GM19324 (cell line): ENCODE results near the gene FRMD4B.

ENCODE experiments used
- ATAC-seq: cut with Tn5 transposase; IDR thresholded peaks from one replicate; pipeline ENCODE4 v1.9.1; 2021; ENCODE audit warnings: mild to moderate bottlenecking, moderate library complexity; ENCODE audit not compliant: unreplicated experiment, low FRiP score

The FRMD4B gene

DNA sequence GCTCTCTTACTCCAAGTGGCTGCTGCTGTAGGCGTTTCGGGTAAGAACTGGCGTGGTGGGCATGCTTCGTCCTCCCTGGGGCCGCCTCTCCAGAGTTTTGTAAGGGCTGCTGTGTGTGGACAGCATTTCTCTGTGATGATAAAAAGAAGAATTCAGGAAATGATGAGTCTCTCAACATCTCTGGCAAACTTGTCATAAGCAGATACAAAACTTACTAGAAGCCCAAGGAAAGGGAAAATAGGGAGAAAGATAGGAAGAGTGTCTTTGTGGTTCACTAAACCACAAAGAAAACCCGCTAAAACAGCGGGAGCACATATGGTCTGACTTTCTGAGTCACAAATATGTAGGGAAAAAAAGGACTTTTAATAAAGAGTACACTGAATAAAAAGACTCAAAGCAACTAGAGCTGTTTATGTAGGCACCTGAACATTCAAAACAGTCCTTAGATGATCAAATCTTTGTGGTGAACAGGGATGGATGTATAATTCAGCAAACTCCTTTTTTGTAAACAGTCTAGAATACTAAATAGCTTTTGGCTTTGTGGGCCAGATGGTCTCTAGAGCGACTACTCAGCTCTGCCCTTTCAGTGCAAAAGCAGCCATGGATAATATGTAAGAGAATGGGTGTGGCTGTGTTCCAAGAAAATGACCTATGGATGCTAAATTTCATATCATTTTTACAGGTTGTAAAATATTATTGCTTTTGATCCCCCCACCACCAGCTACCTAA is 203.1 kb downstream of the FRMD4B start:
- no peak for ATAC-seq

DNA sequence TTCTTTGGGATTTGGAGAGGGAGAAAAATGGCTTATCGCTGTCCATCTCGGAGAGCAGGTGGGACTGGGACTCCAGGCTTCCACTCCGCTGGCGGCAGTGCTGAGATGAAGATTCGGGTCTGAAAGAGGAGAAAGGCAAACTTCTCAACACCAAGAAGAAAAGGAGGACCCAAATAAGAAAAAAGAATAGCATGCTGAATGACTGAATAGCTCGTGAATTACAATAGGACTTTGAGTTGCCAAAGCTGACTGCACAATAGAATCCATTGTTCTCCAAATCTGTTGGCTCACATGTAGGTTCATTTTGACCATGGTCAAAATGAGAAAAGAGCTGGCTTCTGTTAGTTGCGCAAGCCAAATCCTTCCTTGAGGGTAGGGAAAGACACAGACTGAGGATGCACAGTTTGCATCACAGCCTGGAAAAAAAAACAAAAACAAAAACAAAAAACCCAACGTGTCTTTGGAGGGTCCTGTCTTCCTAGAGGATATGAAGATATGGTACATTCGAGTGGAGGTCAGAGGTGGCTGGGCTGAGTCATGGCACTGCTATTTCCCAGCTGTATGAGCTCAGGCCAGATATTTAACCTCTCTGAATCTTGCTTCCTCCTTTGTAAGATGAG is 204.2 kb downstream of the FRMD4B start:
- ATAC-seq, result no peak

DNA sequence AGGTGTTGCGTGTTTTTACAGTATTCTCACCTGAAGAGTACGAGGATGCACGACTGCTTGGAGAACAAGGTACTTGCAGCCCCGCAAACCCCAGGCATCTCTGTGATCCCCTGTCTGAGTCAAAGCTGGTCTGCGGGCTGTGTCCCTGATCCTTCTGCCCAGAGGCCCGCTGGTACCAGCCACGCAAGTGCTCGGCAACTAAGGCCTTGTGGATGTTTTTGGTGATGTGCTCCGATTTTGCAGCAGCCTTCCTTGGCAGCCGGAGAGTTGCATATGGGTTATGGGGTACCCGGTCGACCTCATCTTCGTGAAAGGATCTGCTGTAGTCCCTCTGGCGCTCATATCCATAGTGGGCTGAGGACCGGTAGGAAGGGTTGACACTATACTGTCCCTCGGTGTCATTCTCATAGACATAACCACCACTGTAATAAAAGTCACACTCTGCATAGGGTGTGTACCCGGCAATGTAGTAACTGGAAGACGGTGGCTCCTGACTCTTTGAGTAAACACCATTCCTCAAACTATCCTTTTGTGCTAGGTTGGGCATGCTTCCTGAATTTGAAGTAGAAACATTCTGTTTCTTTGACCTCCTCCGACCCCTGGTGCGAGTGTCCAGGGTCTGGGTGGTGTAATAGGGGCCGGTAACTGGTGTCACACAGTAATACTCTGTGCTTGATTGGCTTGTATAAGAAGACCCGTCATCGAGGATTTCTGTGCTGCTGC is 204.9 kb downstream of the FRMD4B start:
- no peak for ATAC-seq

GRCh38 chr3:69179740-69180372 is 206.0 kb downstream of the FRMD4B start:
- ATAC-seq, result no peak

DNA sequence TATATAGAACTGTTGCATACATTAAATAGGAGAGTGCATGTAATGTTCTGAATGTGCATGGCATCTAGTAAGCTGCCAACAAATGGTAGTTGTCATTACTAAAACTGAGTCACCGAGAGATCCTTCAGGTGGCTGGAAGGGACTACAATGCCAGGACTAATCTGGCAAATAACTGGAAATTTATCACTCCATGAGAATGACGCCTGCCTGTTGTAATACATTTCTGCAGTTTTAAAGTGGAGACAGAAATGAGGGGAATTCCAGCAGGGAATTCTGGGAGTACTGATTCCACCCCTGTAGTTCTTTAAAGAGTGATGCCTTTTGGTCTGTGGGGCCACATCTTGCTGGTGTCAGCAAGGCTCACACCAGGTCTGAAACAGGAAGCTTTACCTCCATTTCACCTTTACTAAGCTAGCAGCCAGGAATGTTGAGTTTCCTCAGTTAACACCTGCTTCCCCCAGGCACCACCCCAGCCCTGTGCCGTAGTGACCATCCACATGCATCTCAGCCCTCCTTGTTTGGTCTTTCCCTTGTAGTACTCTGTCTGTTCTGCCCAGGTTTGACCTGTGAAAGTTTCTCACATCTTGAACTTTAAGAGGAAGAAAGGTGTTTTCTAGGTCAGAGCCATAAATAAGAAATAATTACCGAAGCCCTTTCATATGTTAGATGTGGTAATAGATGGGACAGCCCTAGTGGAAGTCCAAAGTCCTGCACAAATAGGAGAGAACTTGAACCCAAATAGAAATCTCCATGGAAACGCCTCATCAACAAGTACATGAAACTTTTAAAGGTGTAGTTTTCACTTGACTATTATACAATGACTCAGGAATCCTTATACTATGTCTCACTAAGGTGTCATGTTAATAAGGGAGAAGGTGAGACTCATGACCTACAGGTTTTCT is 206.8 kb downstream of the FRMD4B start:
- ATAC-seq, result no peak

DNA sequence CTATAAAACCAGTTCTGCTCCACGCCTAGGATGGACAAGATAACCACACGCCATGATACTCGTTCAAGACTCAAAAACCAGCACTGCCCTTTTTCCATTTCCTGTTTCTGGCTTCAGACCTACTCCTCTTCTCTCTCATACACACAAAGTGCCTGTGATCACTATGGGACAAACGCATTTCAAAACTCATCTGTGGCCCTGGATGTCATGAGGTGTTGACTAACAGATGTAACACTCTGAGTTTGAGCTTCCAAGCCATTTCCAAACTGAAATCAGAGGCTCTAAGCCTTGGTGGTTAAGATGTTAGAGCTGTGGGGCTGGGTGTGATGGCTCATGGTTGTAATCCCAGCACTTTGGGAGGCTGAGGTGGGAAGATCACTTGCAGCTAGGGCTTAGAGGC is 207.8 kb downstream of the FRMD4B start:
- no peak for ATAC-seq

GRCh38 chr3:69174871-69175737 is 210.8 kb downstream of the FRMD4B start:
- ATAC-seq, result no peak

DNA sequence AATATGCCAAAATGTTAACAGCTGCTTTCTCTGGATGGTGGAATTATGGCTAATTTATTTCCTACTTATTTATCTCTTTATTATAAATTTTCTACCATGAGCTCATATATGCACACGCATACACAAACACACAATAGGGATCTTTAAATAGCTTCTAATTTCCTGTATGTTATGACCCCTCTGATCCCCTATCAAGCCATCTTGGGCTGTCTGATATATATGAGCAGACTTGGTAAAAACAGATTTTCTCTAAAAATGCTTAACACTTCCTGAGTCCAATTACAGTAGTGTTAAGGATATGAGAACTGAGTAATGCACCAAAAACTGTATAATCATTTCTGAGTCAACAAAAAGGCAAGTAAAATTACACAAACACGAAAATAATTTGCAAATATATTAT is 211.4 kb downstream of the FRMD4B start:
- ATAC-seq, result no peak

- ATAC-seq, result no peak
These were observed 213.8 kb downstream of the FRMD4B start for GRCh38 chr3:69172058-69172457.

DNA sequence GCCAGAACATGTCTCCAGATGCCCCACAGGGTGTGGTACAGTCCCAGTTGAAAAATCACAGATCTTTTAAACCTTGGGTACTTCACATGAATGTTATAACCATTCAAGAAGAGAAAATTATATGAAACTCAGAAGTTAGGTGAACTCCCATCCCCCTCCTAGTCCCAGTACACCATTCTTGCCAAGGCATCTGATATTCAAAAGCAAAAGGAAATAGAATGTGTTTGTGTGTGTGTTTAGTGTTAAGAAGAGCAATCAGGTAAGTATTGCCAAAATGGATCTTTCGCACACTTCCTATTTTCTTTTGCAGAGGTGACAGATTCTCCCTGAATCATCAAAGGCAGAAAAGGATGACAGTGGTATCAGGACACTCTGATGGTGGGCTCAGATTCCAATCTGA is 219.4 kb downstream of the FRMD4B start:
- no peak for ATAC-seq

DNA sequence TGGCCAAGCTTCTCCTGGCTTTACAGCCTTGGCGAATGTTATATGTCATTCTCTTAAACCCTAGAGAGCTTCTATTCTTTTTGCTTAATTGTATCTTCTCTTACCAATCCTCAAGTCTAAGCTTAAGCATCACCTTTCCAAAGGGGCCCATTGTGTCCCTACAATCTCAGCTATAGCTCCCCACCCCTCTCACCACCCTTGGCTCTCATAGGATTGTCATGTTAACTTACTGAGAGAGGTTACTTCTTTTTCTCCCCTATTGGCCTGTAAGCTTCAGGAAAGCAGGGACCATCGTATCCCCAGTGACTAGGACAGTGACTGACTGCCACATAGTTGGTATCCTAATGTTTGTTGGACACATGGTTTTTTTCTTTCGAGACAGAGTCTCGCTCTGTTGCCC is 220.1 kb downstream of the FRMD4B start:
- ATAC-seq, result no peak

GRCh38 chr3:69164296-69164695 is 221.6 kb downstream of the FRMD4B start:
- no peak for ATAC-seq

GRCh38 chr3:69162308-69162980 is 223.4 kb downstream of the FRMD4B start:
- no peak for ATAC-seq

- no peak for ATAC-seq
These were observed 224.1 kb downstream of the FRMD4B start for GRCh38 chr3:69161587-69162307.

DNA sequence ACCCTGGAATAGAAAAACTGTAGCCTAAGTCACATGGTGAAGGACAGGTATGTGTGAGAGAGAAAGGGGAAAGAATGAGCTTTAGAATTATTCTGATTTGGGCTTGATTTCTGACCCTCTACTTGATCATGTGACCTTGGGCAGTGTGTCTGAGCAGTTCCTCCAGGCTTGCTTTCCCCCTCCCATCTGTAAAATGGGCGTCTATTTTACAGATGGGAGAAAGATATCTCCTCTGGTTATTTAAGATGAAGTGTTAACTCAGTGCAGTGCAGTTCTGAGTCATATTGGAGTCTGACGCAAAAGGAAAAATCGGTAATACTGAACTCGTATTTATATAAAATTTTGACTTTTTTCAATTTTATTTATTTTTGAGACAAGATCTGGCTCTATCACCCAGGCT is 225.4 kb downstream of the FRMD4B start:
- no peak for ATAC-seq

- no peak for ATAC-seq
These were observed 225.8 kb downstream of the FRMD4B start for GRCh38 chr3:69160107-69160506.

DNA sequence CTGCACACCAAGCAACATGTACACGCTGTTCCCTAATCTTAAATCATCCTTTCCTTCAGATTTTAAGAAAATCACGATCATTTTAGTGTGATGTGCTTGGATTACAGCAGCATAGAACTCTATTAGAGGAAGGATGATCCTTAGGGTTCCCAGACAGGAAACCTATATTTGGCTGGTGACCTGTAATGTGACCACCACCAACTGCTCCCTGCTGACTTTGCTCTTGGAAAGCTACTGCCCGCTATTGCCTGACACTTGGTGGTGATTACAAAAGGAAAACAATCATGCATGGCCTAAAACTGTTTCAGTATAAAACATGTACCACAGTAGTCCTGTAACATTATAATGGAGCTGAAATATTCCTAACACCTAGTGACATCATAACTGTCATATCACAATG is 236.3 kb downstream of the FRMD4B start:
- no peak for ATAC-seq

- ATAC-seq, result no peak
These were observed 240.2 kb downstream of the FRMD4B start for GRCh38 chr3:69145688-69146087.
